GM23338 (cell line): ENCODE measurements around the gene CCDC3. TPM values are rescaled to one million over a fixed set of nuclear protein-coding genes. Genes with fewer than 3 reads are reported as not detected.

ENCODE experiments used
- ATAC-seq: fragments of 200-7000 bp; cut with Tn5 transposase; 3 replicates; pipeline ENCODE4 v1.9.1; 2020
- DNase-seq: peaks from one replicate; pipeline ENCODE4 v3.0.0-alpha.2; 2015; ENCODE audit warnings: low spot score
- H2AFZ ChIP-seq: fragments of 200-600 bp; sonication (generic); 2 replicates; pipeline ENCODE4 v1.8.0; 2016; ENCODE audit warnings: antibody characterized with exemption, mild to moderate bottlenecking, moderate library complexity
- H3F3A ChIP-seq: fragments of 200-600 bp; sonication (generic); replicated peaks from 2 replicates; pipeline ENCODE4 v1.8.0; 2017; ENCODE audit warnings: antibody characterized with exemption, mixed run types, low read depth
- H3K27ac ChIP-seq: fragments of 200-600 bp; sonication (generic); 2 replicates; pipeline ENCODE4 v1.6.1; 2016; ENCODE audit warnings: low read depth
- H3K27me3 ChIP-seq: fragments of 200-600 bp; sonication (generic); 2 replicates; pipeline ENCODE4 v1.8.0; 2016; ENCODE audit warnings: mild to moderate bottlenecking, mixed run types, moderate library complexity; ENCODE audit not compliant: insufficient read depth
- H3K36me3 ChIP-seq: fragments of 200-600 bp; sonication (generic); 2 replicates; pipeline ENCODE4 v1.8.0; 2016; ENCODE audit warnings: mild to moderate bottlenecking; ENCODE audit not compliant: insufficient read depth
- H3K4me1 ChIP-seq: fragments of 200-600 bp; sonication (generic); 2 replicates; pipeline ENCODE4 v1.8.0; 2016; ENCODE audit warnings: mild to moderate bottlenecking, moderate library complexity; ENCODE audit not compliant: insufficient read depth
- H3K4me2 ChIP-seq: fragments of 200-600 bp; sonication (generic); 2 replicates; pipeline ENCODE4 v1.7.1; 2017; ENCODE audit warnings: mixed run types
- H3K4me3 ChIP-seq: fragments of 200-600 bp; sonication (generic); 2 replicates; pipeline ENCODE4 v1.6.1; 2016; ENCODE audit warnings: mixed run types
- H3K79me2 ChIP-seq: fragments of 200-600 bp; sonication (generic); replicated peaks from 2 replicates; pipeline ENCODE4 v1.8.0; 2017; ENCODE audit warnings: mild to moderate bottlenecking; ENCODE audit not compliant: insufficient read depth
- H3K9me2 ChIP-seq: fragments of 200-600 bp; sonication (generic); 2 replicates; pipeline ENCODE4 v1.8.0; 2017; ENCODE audit not compliant: insufficient read depth
- H4K20me1 ChIP-seq: fragments of 200-600 bp; sonication (generic); replicated peaks from 2 replicates; pipeline ENCODE4 v1.8.0; 2017; ENCODE audit warnings: mild to moderate bottlenecking; ENCODE audit not compliant: insufficient read depth
- H3K27ac Mint-ChIP-seq: 2 replicates; pipeline ENCODE4 v1.8.0; 2020; ENCODE audit warnings: inconsistent platforms, mild to moderate bottlenecking, moderate library complexity, mixed read lengths
- H3K27me3 Mint-ChIP-seq: 3 replicates; pipeline ENCODE4 v1.8.0; 2022; ENCODE audit warnings: low read depth, mild to moderate bottlenecking, moderate library complexity, mixed read lengths, inconsistent platforms; ENCODE audit not compliant: insufficient read depth, poor library complexity
- H3K36me3 Mint-ChIP-seq: 3 replicates; pipeline ENCODE4 v1.8.0; 2021; ENCODE audit warnings: low read depth, mild to moderate bottlenecking, inconsistent platforms, moderate library complexity, mixed read lengths
- H3K4me1 Mint-ChIP-seq: 3 replicates; pipeline ENCODE4 v1.8.0; 2020; ENCODE audit warnings: mild to moderate bottlenecking, inconsistent platforms, mixed read lengths
- H3K4me3 Mint-ChIP-seq: 3 replicates; pipeline ENCODE4 v1.8.0; 2021; ENCODE audit warnings: moderate library complexity, mild to moderate bottlenecking, inconsistent platforms, mixed read lengths
- H3K9me3 Mint-ChIP-seq: 3 replicates; pipeline ENCODE4 v1.8.0; 2020; ENCODE audit warnings: moderate library complexity, mild to moderate bottlenecking, inconsistent platforms, mixed read lengths
- CREB1 ChIP-seq: fragments of 250-450 bp; sonication (Bioruptor Pico); IDR thresholded peaks from 2 replicates; pipeline ENCODE4 v1.5.0; 2020; ENCODE audit warnings: low read depth, mild to moderate bottlenecking, moderate library complexity
- CTCF ChIP-seq, 2 experiments: fragments of 200-600 bp in 1 of 2; sonication (generic) in 1 of 2; conservative IDR thresholded peaks; 2 replicates each; pipeline versions ENCODE4 v1.5.1 to v1.6.1; 2016 to 2017; ENCODE audit warnings: antibody characterized with exemption in 2 of 2, low read depth in 2 of 2, mild to moderate bottlenecking in 2 of 2, moderate library complexity in 1 of 2
- ETS1 ChIP-seq: IDR thresholded peaks from 2 replicates; pipeline ENCODE4 v1.6.1; 2016; ENCODE audit warnings: antibody characterized with exemption
- EZH2 ChIP-seq: fragments of 200-600 bp; sonication (generic); IDR thresholded peaks from one replicate; pipeline ENCODE4 v1.8.0; 2017; ENCODE audit warnings: antibody characterized with exemption, mild to moderate bottlenecking, low read depth; ENCODE audit not compliant: unreplicated experiment
- EZH2phosphoT487 ChIP-seq: fragments of 200-600 bp; sonication (generic); IDR thresholded peaks from one replicate; pipeline ENCODE4 v1.8.1; 2018; ENCODE audit warnings: antibody characterized with exemption; ENCODE audit not compliant: unreplicated experiment
- JUNB ChIP-seq: IDR thresholded peaks from one replicate; pipeline ENCODE4 v1.6.1; 2016; ENCODE audit warnings: antibody characterized with exemption; ENCODE audit not compliant: unreplicated experiment
- NANOG ChIP-seq: IDR thresholded peaks from 2 replicates; pipeline ENCODE4 v1.6.1; 2016; ENCODE audit warnings: antibody characterized with exemption, borderline replicate concordance
- POLR2AphosphoS5 ChIP-seq: IDR thresholded peaks from 2 replicates; pipeline ENCODE4 v1.6.1; 2016; ENCODE audit warnings: antibody characterized with exemption, low read depth
- REST ChIP-seq: IDR thresholded peaks from one replicate; pipeline ENCODE4 v1.6.1; 2018; ENCODE audit warnings: antibody characterized with exemption; ENCODE audit not compliant: unreplicated experiment
- STAT1 ChIP-seq: IDR thresholded peaks from one replicate; pipeline ENCODE4 v1.6.1; 2016; ENCODE audit warnings: antibody characterized with exemption; ENCODE audit not compliant: unreplicated experiment
- ZNF331 ChIP-seq: fragments of 250-450 bp; sonication (Bioruptor Pico); IDR thresholded peaks from 2 replicates; pipeline ENCODE4 v1.5.0; 2020; ENCODE audit warnings: low read depth, mild to moderate bottlenecking, moderate library complexity
- ZNF462 ChIP-seq: fragments of 250-450 bp; sonication (Bioruptor Pico); IDR thresholded peaks from 2 replicates; pipeline ENCODE4 v1.5.0; 2020; ENCODE audit warnings: mild to moderate bottlenecking, moderate library complexity
- polyA plus RNA-seq: library from polyadenylated mRNA; unstranded; fragments of >200 nt; fragmentation: Nextera tagmentation; extraction: Ambion mirVana; gene quantifications from 2 replicates; pipeline ENCODE4 v1.2.1, GENCODE V29; 2016
- total RNA-seq: library from RNA; depleted of rRNA; stranded (reverse); fragments of >200 nt; shearing (Covaris generic); gene quantifications from 2 replicates; pipeline ENCODE4 v1.2.3, GENCODE V29; 2014

The CCDC3 gene
- total and polyA plus RNA-seq, 2 experiments from 2014 or later: 1.4 to 5.2 TPM

- ATAC-seq (no peak), DNase-seq (no peak)
- no peak overlapping the region for H2AFZ ChIP-seq
- 0 out of 2 replicates have a peak, but pooled peaks cover 4% of the 10 kb centered on the region for H3K9me2 ChIP-seq
- TF ChIP-seq ZNF331 (CRISPR knock-in tag) (no peak), EZH2 (no peak), REST (no peak), ETS1 (no peak), POLR2AphosphoS5 (no peak), CTCF (conservative IDR thresholded peaks at IDR 0.05; ENCODE audit: low read depth in 2 of 2) (no peak), ZNF462 (CRISPR knock-in tag) (no peak), JUNB (no peak), NANOG (no peak), STAT1 (no peak), CREB1 (no peak), EZH2phosphoT487 (no peak)
- no peak overlapping the region for H3K27ac ChIP-seq
- no peaks in the 10 kb centered on the region for H4K20me1 ChIP-seq
- Mint-ChIP-seq H3K9me3 (peaks cover 2% of the 10 kb centered on the region; the same call in 2 of the 3 replicates), H3K4me3 (no peak overlapping the region), H3K4me1 (peaks cover 2% of the 10 kb centered on the region; the same call in 1 of the 3 replicates), H3K27ac (no peak overlapping the region), H3K27me3 (peaks cover 5% of the 10 kb centered on the region), H3K36me3 (no peaks in the 10 kb centered on the region)
- H3K36me3 ChIP-seq: no peaks in the 10 kb centered on the region
- no peak overlapping the region for H3K4me3 ChIP-seq
- no peaks in the 10 kb centered on the region for H3K27me3 ChIP-seq
- H3K79me2 ChIP-seq: no peaks in the 10 kb centered on the region
- H3F3A ChIP-seq: no peaks in the 10 kb centered on the region
- no peak overlapping the region for H3K4me2 ChIP-seq
- H3K4me1 ChIP-seq: no peaks in the 10 kb centered on the region
These were observed 36.3 kb upstream of the CCDC3 start for GRCh38 chr10:13037832-13038231.
